Endothelial cell of umbilical vein (primary cell): ENCODE measurements around the gene DIS3L2. TPM values are rescaled to one million over a fixed set of nuclear protein-coding genes. Genes with fewer than 3 reads are reported as not detected.

Source experiments
- BruUV-seq: library from RNA; stranded (reverse); fragments of 400-500 nt; replicated peaks from 2 replicates; lab custom pipeline; 2021; lab: Mats Ljungman, UMichigan
- CTCF ChIA-PET: fragments of 300-600, 350-600 bp; sonication (Branson Sonifier 250); formaldehyde crosslinking; loops from one replicate; lab custom pipeline; 2021; ENCODE audit warnings: antibody characterized with exemption, inconsistent platforms; lab: Charles Lee
- POLR2A ChIA-PET: fragments of 300-600, 350-600 bp; sonication (Branson Sonifier 250); formaldehyde crosslinking; loops from one replicate; lab custom pipeline; 2021; ENCODE audit warnings: antibody characterized with exemption, inconsistent platforms; lab: Charles Lee
- DNase-seq: peaks from one replicate; pipeline ENCODE4 v3.0.0-alpha.2; 2011; ENCODE audit warnings: low read depth, low spot score
- FAIRE-seq: peaks from 2 replicates; lab custom pipeline; 2011; peaks lifted over from hg19 to GRCh38; lab: Jason Lieb, UNC
- H2AFZ ChIP-seq: 2 replicates; pipeline ENCODE4 v1.6.0; 2012; ENCODE audit warnings: low read depth, low read length, control low read depth, inconsistent platforms
- H3K27ac ChIP-seq: 2 replicates; pipeline ENCODE4 v1.5.1; 2011; ENCODE audit warnings: low read depth, mild to moderate bottlenecking, control low read depth, low read length, moderate library complexity; ENCODE audit not compliant: insufficient read depth
- H3K27me3 ChIP-seq, 2 experiments: 2 replicates each; pipeline versions ENCODE4 v1.6.0 to v1.6.1; 2011; ENCODE audit warnings: low read length in 2 of 2, mixed read lengths in 1 of 2; ENCODE audit not compliant: control insufficient read depth in 2 of 2, insufficient read depth in 2 of 2
- H3K36me3 ChIP-seq, 2 experiments: 2 replicates in 1 of 2; 3 replicates in 1 of 2; pipeline ENCODE4 v1.5.1; 2011; ENCODE audit warnings: low read length in 2 of 2, mild to moderate bottlenecking in 1 of 2, moderate library complexity in 1 of 2; ENCODE audit not compliant: control insufficient read depth in 2 of 2, insufficient read depth in 2 of 2; ENCODE audit errors: extremely low read depth in 1 of 2
- H3K4me1 ChIP-seq: 3 replicates; pipeline ENCODE4 v1.5.1; 2011; ENCODE audit warnings: mild to moderate bottlenecking, low read length; ENCODE audit not compliant: control insufficient read depth, insufficient read depth; ENCODE audit errors: extremely low read depth
- H3K4me2 ChIP-seq: 2 replicates; pipeline ENCODE4 v1.6.1; 2011; ENCODE audit warnings: low read length, control low read depth, mixed read lengths; ENCODE audit not compliant: insufficient read depth
- H3K4me3 ChIP-seq, 3 experiments: fragments of 200-600 bp in 1 of 3; sonication (generic), shearing (Covaris generic) in 1 of 3; replicated peaks in 1 of 3; 2 replicates each; pipeline ENCODE4 v1.5.1; 2011 to 2016; ENCODE audit warnings: control low read depth in 3 of 3, low read length in 3 of 3, mild to moderate bottlenecking in 2 of 3, inconsistent platforms in 1 of 3, low read depth in 1 of 3, moderate library complexity in 1 of 3; ENCODE audit not compliant: insufficient read depth in 1 of 3
- H3K79me2 ChIP-seq: 2 replicates; pipeline ENCODE4 v1.6.0; 2012; ENCODE audit warnings: low read length, inconsistent platforms; ENCODE audit not compliant: control insufficient read depth, insufficient read depth
- H3K9ac ChIP-seq: replicated peaks from 2 replicates; pipeline ENCODE3; 2011; ENCODE audit warnings: low read length, control low read depth; ENCODE audit not compliant: insufficient read depth; ENCODE audit errors: extremely low read depth
- H3K9me1 ChIP-seq: replicated peaks from 3 replicates; pipeline ENCODE4 v1.6.0; 2011; ENCODE audit warnings: mild to moderate bottlenecking, low read length; ENCODE audit not compliant: control insufficient read depth, insufficient read depth; ENCODE audit errors: extremely low read depth
- H3K9me3 ChIP-seq: replicated peaks from 2 replicates; pipeline ENCODE4 v1.5.1; 2012; ENCODE audit warnings: low read length, inconsistent platforms; ENCODE audit not compliant: control insufficient read depth, insufficient read depth
- H4K20me1 ChIP-seq: replicated peaks from 2 replicates; pipeline ENCODE3; 2011; ENCODE audit warnings: mild to moderate bottlenecking, low read length; ENCODE audit not compliant: control insufficient read depth, insufficient read depth; ENCODE audit errors: extremely low read depth
- EZH2 ChIP-seq: IDR thresholded peaks from 2 replicates; pipeline ENCODE4 v1.6.1; 2012; ENCODE audit warnings: borderline replicate concordance, low read depth, mild to moderate bottlenecking, moderate library complexity, low read length, inconsistent platforms; ENCODE audit not compliant: severe bottlenecking
- FOS ChIP-seq: IDR thresholded peaks from 2 replicates; pipeline ENCODE4 v1.6.1; 2011; ENCODE audit warnings: mild to moderate bottlenecking, low read length, moderate library complexity, borderline replicate concordance; ENCODE audit not compliant: insufficient read depth
- GATA2 ChIP-seq: IDR thresholded peaks from 2 replicates; pipeline ENCODE4 v1.7.0; 2011; ENCODE audit warnings: low read depth, mild to moderate bottlenecking, moderate library complexity, mixed read lengths, low read length; ENCODE audit not compliant: insufficient read length, insufficient read depth
- JUN ChIP-seq: IDR thresholded peaks from 2 replicates; pipeline ENCODE4 v1.6.1; 2011; ENCODE audit warnings: borderline replicate concordance, low read depth; ENCODE audit not compliant: insufficient read length, insufficient read depth
- MYC ChIP-seq: IDR thresholded peaks from one replicate; pipeline ENCODE4 v1.6.1; 2011; ENCODE audit warnings: mild to moderate bottlenecking, low read depth, low read length
- POLR2A ChIP-seq: IDR thresholded peaks from 2 replicates; pipeline ENCODE4 v1.6.1; 2012; ENCODE audit warnings: low read depth, mild to moderate bottlenecking, control low read depth, low read length
- POLR2AphosphoS5 ChIP-seq: IDR thresholded peaks from 2 replicates; pipeline ENCODE4 v1.6.1; 2012; ENCODE audit warnings: low read depth, mild to moderate bottlenecking, control low read depth, low read length, moderate library complexity; ENCODE audit not compliant: insufficient read depth
- dilution Hi-C: fragments of 300-500 bp; cut with MboI; formaldehyde crosslinking; loops from one replicate; pipeline ENCODE4 v1.15.0; 2019; ENCODE audit warnings: low sequenced_read_pairs; ENCODE audit not compliant: extremely low pct_ligation_motif_present
- intact Hi-C: fragments of 100-400 bp; cut with micrococcal nuclease; formaldehyde crosslinking; loops from one replicate; pipeline ENCODE4 v1.10.0; 2022
- polyA plus RNA-seq, 4 experiments: library from polyadenylated mRNA; depleted of rRNA in 3 of 4; stranded (reverse) in 3 of 4; unstranded in 1 of 4; fragments of >200 nt; gene quantifications; 2 replicates each; pipeline versions ENCODE4 v1.2.1 to v1.2.3, GENCODE V29; 2011 to 2012; ENCODE audit warnings: missing spikeins in 1 of 4
- total RNA-seq: library from RNA; stranded (reverse); gene quantifications from 2 replicates; pipeline ENCODE4 v1.2.3, GENCODE V29; 2021
- TF ChIP-seq, protein P1 (sequence below), 2 donors: IDR thresholded peaks; 1 replicate in 1 of 2; 2 replicates in 1 of 2; pipeline ENCODE4 v1.5.1; 2011; ENCODE audit warnings: low read length in 2 of 2, mild to moderate bottlenecking in 2 of 2, moderate library complexity in 2 of 2, control low read depth in 1 of 2, inconsistent platforms in 1 of 2, low read depth in 1 of 2; ENCODE audit not compliant: insufficient read depth in 1 of 2; ENCODE audit errors: extremely low read depth in 1 of 2
- TF ChIP-seq, protein P2 (sequence below): IDR thresholded peaks from 2 replicates; pipeline ENCODE4 v1.6.1; 2011; ENCODE audit not compliant: insufficient read depth, insufficient read length

The DIS3L2 gene
- total and polyA plus RNA-seq, 2 donors (not counting 3 experiments of a cell fraction or from before 2014, with no cell fraction given), result 14.6 to 31.2 TPM

DNA sequence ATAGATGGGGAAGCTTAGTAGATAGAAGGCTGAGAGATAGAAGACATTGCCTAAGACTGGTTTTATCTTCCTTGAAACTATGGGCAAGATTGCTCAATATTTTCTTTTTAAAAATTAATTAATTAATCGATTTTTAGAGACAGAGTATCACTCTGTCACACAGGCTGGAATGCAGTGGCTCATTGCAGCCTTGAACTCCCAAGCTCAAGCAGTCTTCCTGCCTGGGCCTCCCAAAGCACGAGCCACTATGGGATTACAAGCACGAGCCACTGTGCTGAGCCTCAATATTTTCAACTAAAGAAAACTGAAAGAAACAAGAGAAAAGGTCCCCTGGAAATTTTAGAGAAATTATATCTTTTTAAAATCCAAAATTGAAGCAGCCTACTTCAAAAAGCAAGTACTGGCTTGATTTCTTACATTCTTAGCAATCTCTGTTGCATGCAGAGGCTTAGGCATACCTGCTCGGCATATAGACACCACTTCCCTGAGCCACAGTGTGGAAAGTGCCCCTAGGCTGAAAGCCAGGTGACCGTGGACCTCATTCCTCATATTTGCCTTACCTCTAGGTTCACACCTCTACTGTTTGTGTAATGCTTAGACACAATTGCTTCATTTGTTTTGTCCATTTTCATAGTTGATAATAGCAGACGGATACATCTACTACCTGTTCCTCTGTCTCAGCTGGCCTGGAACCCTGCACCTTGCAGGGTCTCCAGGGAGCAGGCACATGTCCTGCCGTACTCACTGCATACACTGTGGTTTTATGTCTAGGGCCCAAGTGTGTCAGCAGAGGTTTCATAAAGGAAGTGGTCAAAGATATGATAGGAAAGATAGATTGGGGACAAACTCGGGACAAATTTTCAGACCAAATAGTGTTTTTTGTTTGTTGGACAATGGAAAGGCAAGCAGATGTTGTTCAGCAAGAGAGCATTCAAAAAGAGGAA, 250.5 kb downstream of the DIS3L2 start:
- no peak overlapping the region for H3K9ac ChIP-seq
- H3K36me3 ChIP-seq, result no peaks in the 10 kb centered on the region
- TF ChIP-seq POLR2AphosphoS5 (no peak), JUN (no peak), GATA2 (no peak), MYC (no peak), EZH2 (no peak), FOS (no peak), POLR2A (no peak)
- TF ChIP-seq, protein P1, sequence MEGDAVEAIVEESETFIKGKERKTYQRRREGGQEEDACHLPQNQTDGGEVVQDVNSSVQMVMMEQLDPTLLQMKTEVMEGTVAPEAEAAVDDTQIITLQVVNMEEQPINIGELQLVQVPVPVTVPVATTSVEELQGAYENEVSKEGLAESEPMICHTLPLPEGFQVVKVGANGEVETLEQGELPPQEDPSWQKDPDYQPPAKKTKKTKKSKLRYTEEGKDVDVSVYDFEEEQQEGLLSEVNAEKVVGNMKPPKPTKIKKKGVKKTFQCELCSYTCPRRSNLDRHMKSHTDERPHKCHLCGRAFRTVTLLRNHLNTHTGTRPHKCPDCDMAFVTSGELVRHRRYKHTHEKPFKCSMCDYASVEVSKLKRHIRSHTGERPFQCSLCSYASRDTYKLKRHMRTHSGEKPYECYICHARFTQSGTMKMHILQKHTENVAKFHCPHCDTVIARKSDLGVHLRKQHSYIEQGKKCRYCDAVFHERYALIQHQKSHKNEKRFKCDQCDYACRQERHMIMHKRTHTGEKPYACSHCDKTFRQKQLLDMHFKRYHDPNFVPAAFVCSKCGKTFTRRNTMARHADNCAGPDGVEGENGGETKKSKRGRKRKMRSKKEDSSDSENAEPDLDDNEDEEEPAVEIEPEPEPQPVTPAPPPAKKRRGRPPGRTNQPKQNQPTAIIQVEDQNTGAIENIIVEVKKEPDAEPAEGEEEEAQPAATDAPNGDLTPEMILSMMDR (IDR thresholded peaks at IDR 0.05; ENCODE audit: extremely low read depth in 1 of 2, insufficient read depth in 1 of 2, low read depth in 1 of 2, low read length in 2 of 2), result no peak
- TF ChIP-seq, protein P2, sequence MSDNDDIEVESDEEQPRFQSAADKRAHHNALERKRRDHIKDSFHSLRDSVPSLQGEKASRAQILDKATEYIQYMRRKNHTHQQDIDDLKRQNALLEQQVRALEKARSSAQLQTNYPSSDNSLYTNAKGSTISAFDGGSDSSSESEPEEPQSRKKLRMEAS, result no peak
- H3K9me1 ChIP-seq, result no peaks in the 10 kb centered on the region
- dilution Hi-C loops (no loop called here), intact Hi-C loops (no loop called here)
- DNase-seq (no peak), FAIRE-seq (no peak)
- H3K4me1 ChIP-seq, result no peaks in the 10 kb centered on the region
- CTCF ChIA-PET, result no interaction called here
- no peaks in the 10 kb centered on the region for H3K79me2 ChIP-seq
- no peak overlapping the region for H2AFZ ChIP-seq
- H3K27ac ChIP-seq, result no peak overlapping the region
- no peaks in the 10 kb centered on the region for H3K27me3 ChIP-seq
- H3K9me3 ChIP-seq, result no peaks in the 10 kb centered on the region
- H3K4me2 ChIP-seq, result no peak overlapping the region
- no peaks in the 10 kb centered on the region for H4K20me1 ChIP-seq
- no peak overlapping the region for H3K4me3 ChIP-seq
- POLR2A ChIA-PET, result no interaction called here
- BruUV-seq, result no TSS peak
